Tibial nerve (tissue), 4 donors: ENCODE results near the gene TEKTIP1. TPM values are rescaled to one million over a fixed set of nuclear protein-coding genes. Genes with fewer than 3 reads are reported as not detected.

Experiments
- DNase-seq, 2 donors: peaks; one replicate each; pipeline ENCODE4 v3.0.0-alpha.2; 2019; ENCODE audit warnings: low spot score in 2 of 2
- H3K27ac ChIP-seq, 4 donors: fragments of 200-600 bp; sonication (generic) in 3 of 4; one replicate each; pipeline ENCODE4 v1.5.1; 2017 to 2019; ENCODE audit warnings: mild to moderate bottlenecking in 1 of 4
- H3K27me3 ChIP-seq, 2 donors: fragments of 200-600 bp; sonication (generic) in 1 of 2; one replicate each; pipeline versions ENCODE4 v1.5.1 to v1.6.0; 2017 to 2019
- H3K36me3 ChIP-seq, 3 donors: fragments of 200-600 bp; sonication (generic); one replicate each; pipeline ENCODE4 v1.5.1; 2018 to 2019
- H3K4me1 ChIP-seq, 4 donors: fragments of 200-600 bp; sonication (generic) in 3 of 4; one replicate each; pipeline ENCODE4 v1.5.1; 2017 to 2019
- H3K4me3 ChIP-seq, 4 donors: fragments of 200-600 bp; sonication (generic) in 3 of 4; one replicate each; pipeline ENCODE4 v1.5.1; 2017 to 2019; ENCODE audit warnings: mild to moderate bottlenecking in 1 of 4, moderate library complexity in 1 of 4
- H3K9me3 ChIP-seq, 4 donors: fragments of 200-600 bp; sonication (generic) in 3 of 4; one replicate each; pipeline ENCODE4 v1.5.1; 2017 to 2019
- CTCF ChIP-seq, 5 experiments: fragments of 200-600 bp in 3 of 5; fragments of 450-650 bp in 2 of 5; sonication (generic) in 3 of 5; IDR thresholded peaks; one replicate each; pipeline ENCODE4 v1.5.1; 2016 to 2019; ENCODE audit warnings: antibody characterized with exemption in 5 of 5, mild to moderate bottlenecking in 3 of 5, moderate library complexity in 2 of 5
- EP300 ChIP-seq, 2 donors: sonication (generic); formaldehyde crosslinking; IDR thresholded peaks; one replicate each; pipeline ENCODE4 v1.6.1; 2017; ENCODE audit warnings: antibody characterized with exemption in 2 of 2, mild to moderate bottlenecking in 1 of 2
- POLR2A ChIP-seq, 2 donors: fragments of 450-650 bp; IDR thresholded peaks; one replicate each; pipeline ENCODE4 v1.6.1; 2017; ENCODE audit warnings: antibody characterized with exemption in 2 of 2, mild to moderate bottlenecking in 2 of 2, moderate library complexity in 2 of 2
- WGBS, 2 donors: methylation state at CpG; one replicate each; pipeline ENCODE4 v1.1.5; 2018; 5-methylcytosine and 5-hydroxymethylcytosine counted together
- total RNA-seq, 4 donors: library from RNA; depleted of rRNA; stranded (reverse); fragments of >200 nt; gene quantifications; one replicate each; pipeline ENCODE4 v1.1.0, GENCODE V29; 2016

Gene TEKTIP1
- total RNA-seq, 4 donors from 2014 or later: 2.4 TPM; not detected in 3

DNA sequence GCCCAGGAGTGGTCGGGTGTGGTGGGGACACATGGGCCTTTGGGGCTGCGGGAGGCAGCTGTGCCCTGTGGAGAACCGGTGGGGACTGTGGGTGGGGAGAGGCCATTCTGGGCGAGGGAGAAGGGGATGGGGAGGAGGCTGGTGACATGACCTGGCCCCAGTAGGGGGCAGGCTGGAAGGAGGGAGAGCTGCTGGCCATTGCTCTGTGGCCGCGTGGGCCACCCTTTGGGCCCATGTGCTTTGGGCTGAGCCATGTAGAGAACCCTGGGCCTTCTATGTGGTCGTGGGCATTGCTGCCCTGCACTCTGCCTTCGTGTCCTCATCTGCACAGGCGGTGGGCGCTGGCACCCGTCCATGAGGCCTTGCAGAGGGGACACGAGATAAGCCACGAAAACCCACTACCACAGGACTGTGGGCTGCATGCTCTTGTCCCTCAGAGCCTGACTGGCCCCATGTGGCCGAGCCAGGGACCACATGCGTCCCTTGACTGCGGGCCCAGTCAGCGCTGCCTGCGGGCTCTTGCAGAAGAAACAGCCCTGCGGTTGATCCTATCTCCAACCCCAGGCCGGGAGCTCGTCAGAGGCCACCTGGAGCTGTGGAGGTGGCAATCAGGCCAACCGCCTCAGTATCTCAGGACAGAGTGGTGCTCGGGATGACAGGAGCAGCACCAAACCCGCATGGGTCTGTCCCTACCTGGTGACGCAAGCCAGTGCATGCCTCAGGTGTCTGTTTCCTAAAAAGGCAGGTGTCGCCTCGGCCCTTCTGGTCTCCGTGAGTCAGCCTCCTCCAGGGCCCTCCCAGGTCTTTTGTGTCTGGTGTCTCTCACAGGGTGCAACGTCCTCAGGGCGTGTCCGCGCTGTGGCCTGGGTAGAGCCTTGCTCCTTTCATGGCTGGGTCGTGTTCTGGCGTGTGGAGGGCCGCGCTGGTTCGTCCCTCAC lies 18.5 kb upstream of the TEKTIP1 start:
- Histone ChIP-seq H3K27ac (no peak overlapping the region), H3K9me3 (no peaks in the 10 kb centered on the region), H3K4me1 (peaks cover 0 to 31% (median 3%) of the 10 kb centered on the region in 4 donors), H3K4me3 (no peak overlapping the region), H3K27me3 (no peaks in the 10 kb centered on the region), H3K36me3 (peaks cover 0 to 68% (median 0%) of the 10 kb centered on the region in 3 donors)
- WGBS, 2 donors: 89% methylated on average over 28 to 34 of the region's 37 CpGs
- TF ChIP-seq EP300 (IDR thresholded peaks at IDR 0.05) (no peak), CTCF (IDR thresholded peaks at IDR 0.05) (no peak), POLR2A (IDR thresholded peaks at IDR 0.05) (no peak)
- DNase-seq: no peak

GRCh38 chr19:3521104-3521445 lies 17.9 kb upstream of the TEKTIP1 start:
- TF ChIP-seq EP300 (IDR thresholded peaks at IDR 0.05) (no peak), CTCF (IDR thresholded peaks at IDR 0.05) (no peak), POLR2A (IDR thresholded peaks at IDR 0.05) (no peak)
- H3K27me3 ChIP-seq: no peaks in the 10 kb centered on the region
- H3K36me3 ChIP-seq: peaks cover 0 to 74% (median 5%) of the 10 kb centered on the region in 3 donors
- peaks cover 0 to 25% (median under 1%) of the 10 kb centered on the region in 4 donors for H3K4me1 ChIP-seq
- 88 to 92% methylated on average over 7 of the region's 7 CpGs for WGBS, 2 donors
- no peak overlapping the region for H3K27ac ChIP-seq
- no peak for DNase-seq
- no peaks in the 10 kb centered on the region for H3K9me3 ChIP-seq
- H3K4me3 ChIP-seq: no peak overlapping the region

GRCh38 chr19:3522421-3523360 lies 16.3 kb upstream of the TEKTIP1 start:
- H3K9me3 ChIP-seq: no peaks in the 10 kb centered on the region
- H3K36me3 ChIP-seq: peaks cover 2 to 87% (median 21%) of the 10 kb centered on the region in 3 donors
- WGBS, 2 donors: 92 to 93% methylated on average over 23 to 38 of the region's 40 CpGs
- H3K27me3 ChIP-seq: no peaks in the 10 kb centered on the region
- peaks cover 0 to 11% (median 0%) of the 10 kb centered on the region in 4 donors for H3K4me1 ChIP-seq
- no peak overlapping the region for H3K4me3 ChIP-seq
- DNase-seq: no peak
- no peak overlapping the region for H3K27ac ChIP-seq
- TF ChIP-seq CTCF (IDR thresholded peaks at IDR 0.05): no peak
- no peak for TF ChIP-seq POLR2A (IDR thresholded peaks at IDR 0.05)
- TF ChIP-seq EP300 (IDR thresholded peaks at IDR 0.05): no peak

DNA sequence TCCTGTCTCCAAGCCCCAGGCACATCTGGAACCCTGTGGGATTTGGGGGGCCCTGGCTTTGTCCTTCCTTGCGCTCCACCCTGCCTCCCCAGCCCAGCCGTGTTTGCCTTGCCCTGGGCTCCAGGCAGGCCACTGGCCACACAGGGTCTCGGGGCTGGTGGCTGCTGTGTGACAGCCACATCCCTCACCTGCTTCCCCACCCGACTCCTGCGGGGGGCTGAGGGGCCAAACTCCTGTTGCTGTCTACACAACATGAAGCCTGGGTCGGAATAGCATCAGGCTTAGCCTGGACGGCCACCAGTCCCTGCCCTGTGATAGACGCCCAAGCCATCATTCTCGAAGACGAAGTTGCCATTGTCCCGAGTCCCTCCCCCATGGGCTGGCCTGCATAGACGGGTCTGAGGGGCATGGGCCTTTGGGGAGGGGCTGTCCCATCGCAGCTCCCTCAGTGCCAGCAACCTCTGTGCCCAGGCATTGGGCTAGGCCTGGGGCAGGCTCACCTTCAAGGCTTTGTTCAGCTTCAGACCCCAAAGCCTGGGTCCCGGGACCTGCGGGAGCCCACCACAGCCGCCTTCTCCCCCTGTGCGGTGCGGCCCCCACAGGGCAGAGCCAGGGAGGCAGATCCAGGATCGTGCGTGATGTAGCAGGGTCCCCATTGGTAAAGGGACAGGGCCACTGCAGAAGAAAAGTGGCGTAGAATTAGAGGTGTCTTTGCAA lies 15.5 kb upstream of the TEKTIP1 start:
- H3K9me3 ChIP-seq: no peaks in the 10 kb centered on the region
- no peaks in the 10 kb centered on the region for H3K27me3 ChIP-seq
- H3K4me3 ChIP-seq: no peak overlapping the region
- peaks cover 0 to 11% (median 0%) of the 10 kb centered on the region in 4 donors for H3K4me1 ChIP-seq
- DNase-seq: no peak
- no peak for TF ChIP-seq CTCF (IDR thresholded peaks at IDR 0.05)
- no peak for TF ChIP-seq EP300 (IDR thresholded peaks at IDR 0.05)
- TF ChIP-seq POLR2A (IDR thresholded peaks at IDR 0.05): no peak
- H3K27ac ChIP-seq: no peak overlapping the region
- H3K36me3 ChIP-seq: peaks cover 4 to 95% (median 24%) of the 10 kb centered on the region in 3 donors
- 84 to 91% methylated on average over 18 to 21 of the region's 21 CpGs for WGBS, 2 donors
